Medulla oblongata (tissue), 1 donor: ENCODE data around the gene ANAPC2.

Experiments used
- DNase-seq: peaks from one replicate; pipeline ENCODE4 v3.0.0-alpha.2; 2015; ENCODE audit errors: extremely low spot score

Gene ANAPC2

GRCh38 chr9:137162505-137163364, 25.6 kb downstream of the ANAPC2 start:
- DNase-seq = no peak

- DNase-seq = no peak
Measured at GRCh38 chr9:137161558-137162486, 26.5 kb downstream of the ANAPC2 start.

- DNase-seq = no peak
Measured at GRCh38 chr9:137160716-137161557, 27.4 kb downstream of the ANAPC2 start.

GRCh38 chr9:137160054-137160425, 28.3 kb downstream of the ANAPC2 start:
- DNase-seq = no peak

- no peak for DNase-seq
Measured at GRCh38 chr9:137159105-137160053, 29.0 kb downstream of the ANAPC2 start.

GRCh38 chr9:137158625-137159024, 29.7 kb downstream of the ANAPC2 start:
- DNase-seq = no peak

GRCh38 chr9:137157618-137158415, 30.5 kb downstream of the ANAPC2 start:
- no peak for DNase-seq

GRCh38 chr9:137156567-137157375, 31.6 kb downstream of the ANAPC2 start:
- no peak for DNase-seq

- no peak for DNase-seq
Measured at GRCh38 chr9:137152844-137153405, 35.4 kb downstream of the ANAPC2 start.

GRCh38 chr9:137150617-137151457, 37.5 kb downstream of the ANAPC2 start:
- DNase-seq = no peak

- no peak for DNase-seq
Measured at GRCh38 chr9:137149942-137150616, 38.3 kb downstream of the ANAPC2 start.

GRCh38 chr9:137149363-137149762, 39.0 kb downstream of the ANAPC2 start:
- no peak for DNase-seq

GRCh38 chr9:137148661-137149060, 39.7 kb downstream of the ANAPC2 start:
- no peak for DNase-seq

GRCh38 chr9:137148242-137148641, 40.1 kb downstream of the ANAPC2 start:
- DNase-seq = no peak

- no peak for DNase-seq
Measured at GRCh38 chr9:137147793-137148160, 40.6 kb downstream of the ANAPC2 start.

GRCh38 chr9:137147091-137147792, 41.1 kb downstream of the ANAPC2 start:
- no peak for DNase-seq
